Stimulated activated CD8-positive, alpha-beta memory T cell treated with anti-CD3 and anti-CD28 coated beads, Interleukin-7, amount 100 ng/mL, for 4 hours (primary cell): ENCODE data around the gene CYP4F8.
"Not testable (repeated sequence)": the region's sequence is repeated elsewhere in the genome, so short reads cannot be mapped to it uniquely, and the experiment has no call there.

Experiments used
- DNase-seq, 2 donors: peaks; one replicate each; pipeline ENCODE4 v3.0.0-alpha.2; 2020; ENCODE audit warnings: low read depth in 2 of 2

The CYP4F8 gene, protein sequence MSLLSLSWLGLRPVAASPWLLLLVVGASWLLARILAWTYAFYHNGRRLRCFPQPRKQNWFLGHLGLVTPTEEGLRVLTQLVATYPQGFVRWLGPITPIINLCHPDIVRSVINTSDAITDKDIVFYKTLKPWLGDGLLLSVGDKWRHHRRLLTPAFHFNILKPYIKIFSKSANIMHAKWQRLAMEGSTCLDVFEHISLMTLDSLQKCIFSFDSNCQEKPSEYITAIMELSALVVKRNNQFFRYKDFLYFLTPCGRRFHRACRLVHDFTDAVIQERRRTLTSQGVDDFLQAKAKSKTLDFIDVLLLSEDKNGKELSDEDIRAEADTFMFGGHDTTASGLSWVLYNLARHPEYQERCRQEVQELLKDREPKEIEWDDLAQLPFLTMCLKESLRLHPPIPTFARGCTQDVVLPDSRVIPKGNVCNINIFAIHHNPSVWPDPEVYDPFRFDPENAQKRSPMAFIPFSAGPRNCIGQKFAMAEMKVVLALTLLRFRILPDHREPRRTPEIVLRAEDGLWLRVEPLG

DNA sequence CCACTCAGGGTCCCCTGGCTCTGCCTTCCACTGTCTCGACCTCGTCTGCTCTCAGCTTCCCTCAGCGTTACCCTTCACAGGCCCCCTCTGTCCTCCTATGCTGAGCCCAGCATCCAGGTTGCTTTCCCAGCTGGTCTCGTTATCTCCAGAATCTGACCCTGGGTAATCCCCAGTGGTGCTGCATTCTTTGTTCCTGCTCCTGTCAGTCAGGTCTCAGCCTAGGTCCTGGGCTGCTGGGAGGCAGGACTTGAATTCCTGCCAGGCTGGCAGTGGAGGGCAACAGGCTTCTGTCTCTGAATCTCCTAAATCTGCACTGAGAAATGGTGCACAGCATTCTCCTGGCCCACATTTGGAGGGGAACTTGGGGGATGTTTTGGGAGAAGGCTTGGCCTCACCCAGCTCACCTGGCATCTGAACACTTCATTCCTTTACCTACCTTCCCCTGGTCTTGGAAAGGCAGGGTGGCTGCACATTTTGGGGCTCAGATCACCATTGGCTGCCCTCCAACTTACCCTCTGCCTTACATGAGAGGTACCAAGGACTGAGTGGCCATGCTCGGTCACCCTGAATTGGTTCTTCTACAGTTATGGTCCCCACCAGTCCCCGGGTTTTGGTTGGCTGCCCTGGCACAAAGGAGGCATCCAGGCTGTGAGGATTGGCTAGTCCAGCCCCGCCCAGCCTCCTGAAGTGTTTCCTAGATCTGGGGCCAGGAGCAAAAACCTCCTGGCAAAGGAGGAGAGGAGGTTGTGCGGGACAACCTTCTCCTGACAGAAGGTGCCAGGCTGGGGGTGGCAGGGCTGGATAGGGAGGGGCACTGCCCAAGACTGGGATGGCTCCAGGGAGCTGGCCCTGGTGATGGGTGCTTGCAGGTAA, at the start of gene CYP4F8:
Gene CYP4F8 (plus strand): TSS at position 712 of the 873 bp plus-strand sequence. CDS start 399 bp downstream, outside the sequence.
- no peak for DNase-seq

DNA sequence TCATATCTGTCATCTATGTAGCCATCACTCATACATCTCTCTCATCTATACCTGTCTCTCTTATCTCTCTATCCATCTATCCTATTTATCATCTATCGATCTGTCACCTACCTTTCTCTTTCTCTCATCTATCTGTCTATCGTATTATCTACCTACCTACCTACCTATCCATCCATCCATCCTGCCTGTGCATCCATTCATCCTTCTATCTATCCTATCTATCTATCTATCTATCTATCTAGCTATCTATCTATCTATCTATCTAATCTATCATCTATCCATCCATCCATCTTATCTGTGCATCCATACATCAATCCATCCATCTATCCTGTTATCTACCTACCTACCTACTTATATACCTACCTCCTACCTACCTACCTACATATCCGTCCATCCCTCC, 44.6 kb upstream of the CYP4F8 start:
- DNase-seq: no peak

DNA sequence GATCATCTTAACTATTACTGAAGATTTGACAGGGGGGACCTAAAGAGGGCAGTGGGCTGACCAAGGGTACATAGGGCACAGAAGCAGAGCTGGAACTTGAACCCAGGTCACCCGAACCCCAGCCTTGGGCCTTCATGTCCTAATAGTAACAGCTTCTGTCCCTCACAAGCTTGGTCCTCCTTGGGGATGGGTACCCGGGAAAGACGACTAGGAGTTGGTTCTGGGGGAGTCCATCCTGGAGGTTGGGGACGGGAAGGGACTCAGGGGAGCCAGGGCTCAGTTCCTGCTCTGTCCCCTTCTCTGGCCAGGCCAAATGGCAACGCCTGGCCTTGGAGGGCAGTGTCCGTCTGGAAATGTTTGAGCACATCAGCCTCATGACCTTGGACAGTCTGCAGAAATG, 39.6 kb upstream of the CYP4F8 start:
- DNase-seq: no peak

DNA sequence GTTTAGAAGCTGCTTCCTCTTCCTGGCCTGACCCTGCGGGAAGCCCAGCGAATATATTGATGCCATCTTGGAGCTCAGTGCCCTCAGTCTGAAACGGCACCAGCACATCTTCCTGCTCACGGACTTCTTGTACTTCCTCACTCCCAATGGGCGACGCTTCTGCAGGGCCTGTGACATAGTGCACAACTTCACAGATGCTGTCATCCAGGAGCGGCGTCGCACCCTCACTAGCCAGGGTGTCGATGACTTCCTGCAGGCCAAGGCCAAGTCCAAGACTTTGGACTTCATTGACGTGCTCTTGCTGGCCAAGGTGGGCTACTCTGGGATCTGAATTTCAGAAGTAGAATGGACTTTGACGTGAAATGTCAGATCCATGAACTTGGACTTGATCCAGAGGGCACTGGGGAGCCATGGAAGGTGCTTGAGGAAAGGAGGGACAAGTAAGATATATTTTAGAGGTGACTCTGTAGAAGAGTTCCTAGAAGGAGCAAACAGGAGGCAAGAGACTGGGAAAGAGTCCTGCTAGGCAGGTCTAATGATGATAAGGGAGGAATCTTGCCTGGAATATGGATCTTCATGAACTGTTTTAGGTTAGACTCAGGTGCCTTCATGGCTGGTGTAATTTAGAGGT, 38.4 kb upstream of the CYP4F8 start:
- no peak for DNase-seq

DNA sequence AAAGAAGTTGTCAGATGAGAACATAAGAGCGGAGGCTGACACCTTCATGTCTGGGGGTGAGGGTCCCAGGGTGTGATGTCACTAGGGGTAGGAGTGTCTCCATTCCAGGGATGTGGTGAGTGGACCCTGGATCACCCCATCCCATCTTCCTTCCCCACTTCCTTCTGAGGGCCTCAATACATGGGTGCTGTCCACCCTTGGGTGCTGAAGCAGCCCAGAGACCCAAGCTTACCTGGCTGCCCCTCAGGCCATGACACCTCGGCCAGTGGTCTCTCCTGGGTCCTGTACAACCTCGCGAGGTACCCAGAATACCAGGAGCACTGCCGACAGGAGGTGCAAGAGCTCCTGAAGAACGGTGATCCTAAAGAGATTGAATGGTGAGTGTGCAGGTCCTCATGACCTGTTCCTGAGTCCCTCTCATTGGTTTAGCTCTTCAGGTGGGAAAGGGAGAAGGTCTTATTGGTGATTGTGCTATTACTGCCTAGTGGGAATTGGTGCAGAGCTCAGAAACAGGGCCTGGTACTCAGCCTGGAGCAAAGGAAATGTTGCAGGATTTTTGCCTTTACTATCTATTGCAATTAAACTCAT, 37.7 kb upstream of the CYP4F8 start:
- no peak for DNase-seq

DNA sequence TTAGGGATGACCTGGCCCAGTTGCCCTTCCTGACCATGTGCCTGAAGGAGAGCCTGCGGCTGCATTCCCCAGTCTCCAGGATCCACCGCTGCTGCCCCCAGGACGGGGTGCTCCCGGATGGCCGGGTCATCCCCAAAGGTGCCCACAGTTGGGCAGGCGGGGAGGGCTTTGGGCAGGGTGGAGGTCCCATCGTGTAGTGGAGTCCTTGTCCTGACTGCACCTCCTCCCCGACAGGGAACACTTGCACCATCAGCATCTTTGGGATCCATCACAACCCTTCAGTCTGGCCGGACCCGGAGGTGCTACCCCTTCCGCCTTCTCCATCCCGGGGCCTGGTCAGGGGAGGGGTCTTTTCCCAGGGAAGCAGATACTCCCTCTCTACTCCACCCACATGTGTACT, 31.7 kb upstream of the CYP4F8 start:
- DNase-seq: no peak

DNA sequence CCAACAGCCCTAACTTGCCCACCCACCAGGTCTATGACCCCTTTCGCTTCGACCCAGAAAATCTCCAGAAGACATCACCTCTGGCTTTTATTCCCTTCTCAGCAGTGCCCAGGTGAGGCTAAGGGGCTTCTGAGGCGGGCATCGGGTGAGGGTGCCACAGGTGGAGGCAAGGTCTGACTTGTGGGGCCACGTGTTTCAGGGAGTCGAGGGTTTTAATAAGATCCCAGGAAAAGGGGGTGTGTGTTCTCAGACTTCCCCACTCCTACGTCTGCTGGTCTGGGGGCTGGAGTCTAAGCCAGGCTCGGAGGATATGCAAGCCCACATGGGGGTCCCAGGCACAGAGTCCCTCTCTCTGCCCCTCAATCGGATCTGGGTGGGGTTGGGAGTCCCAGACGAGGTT, 30.9 kb upstream of the CYP4F8 start:
- no peak for DNase-seq

DNA sequence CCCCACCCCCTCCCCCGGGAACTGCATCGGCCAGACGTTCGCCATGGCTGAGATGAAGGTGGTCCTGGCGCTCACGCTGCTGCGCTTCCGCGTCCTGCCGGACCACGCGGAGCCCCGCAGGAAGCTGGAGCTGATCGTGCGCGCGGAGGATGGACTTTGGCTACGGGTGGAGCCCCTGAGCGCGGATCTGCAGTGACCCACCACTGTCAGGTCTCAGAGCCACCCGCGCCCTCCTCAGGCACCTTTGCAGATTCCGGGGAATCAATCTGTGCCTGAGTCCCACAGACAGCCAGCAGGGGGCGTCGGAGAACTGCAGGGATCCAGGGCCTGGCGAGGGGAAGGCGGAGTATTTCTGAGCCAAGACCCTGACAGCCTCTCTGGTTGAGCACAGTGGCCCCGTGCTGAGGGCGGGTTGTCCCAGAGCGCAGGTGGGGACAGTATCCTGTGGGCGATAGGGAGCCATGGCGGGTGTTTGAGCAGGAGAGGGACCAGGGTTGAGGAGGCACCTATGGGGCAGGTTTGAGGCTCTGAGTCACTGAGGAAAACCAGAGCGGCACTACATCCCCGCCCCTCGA, 30.4 kb upstream of the CYP4F8 start:
- peak; percentile 66 to 75 for DNase-seq

DNA sequence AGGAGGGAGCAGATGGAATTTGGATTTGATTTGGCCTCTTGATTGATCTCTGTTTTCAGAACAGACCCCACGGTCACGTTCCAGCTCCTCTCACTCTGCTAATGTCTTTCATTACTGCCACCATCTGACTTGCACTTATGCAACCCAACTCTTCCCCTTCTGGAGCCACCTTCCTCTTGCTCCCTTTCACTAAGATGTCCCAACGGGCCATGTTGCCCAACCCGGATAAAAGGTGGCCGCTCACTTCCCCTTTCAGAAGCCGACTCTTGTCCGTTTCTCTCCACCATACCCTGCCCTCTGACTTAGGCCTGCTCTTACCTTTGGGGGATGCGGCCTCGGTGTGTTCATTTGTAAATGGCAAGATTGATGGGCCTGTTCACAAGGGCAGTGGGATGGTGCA, 27.4 kb upstream of the CYP4F8 start:
- DNase-seq: no peak

DNA sequence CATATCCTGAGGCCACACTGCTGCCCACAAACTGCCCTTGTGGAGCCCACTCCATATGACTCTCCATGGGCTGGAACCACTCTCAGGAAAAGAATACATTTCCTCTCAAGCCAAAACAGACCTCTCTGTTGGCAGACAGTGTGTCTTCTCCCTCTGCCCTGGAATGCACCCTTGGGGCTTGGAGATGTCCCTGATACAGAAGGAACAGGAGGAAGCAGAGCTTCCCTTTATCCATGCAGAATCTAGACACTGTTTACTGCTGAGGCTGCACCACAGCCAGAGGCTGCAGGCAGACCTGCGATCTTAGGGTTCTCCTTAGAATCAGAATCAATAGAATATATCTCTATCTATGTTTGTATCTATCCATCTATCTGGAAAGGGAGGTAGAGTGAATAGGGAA, 26.8 kb upstream of the CYP4F8 start:
- no peak for DNase-seq

DNA sequence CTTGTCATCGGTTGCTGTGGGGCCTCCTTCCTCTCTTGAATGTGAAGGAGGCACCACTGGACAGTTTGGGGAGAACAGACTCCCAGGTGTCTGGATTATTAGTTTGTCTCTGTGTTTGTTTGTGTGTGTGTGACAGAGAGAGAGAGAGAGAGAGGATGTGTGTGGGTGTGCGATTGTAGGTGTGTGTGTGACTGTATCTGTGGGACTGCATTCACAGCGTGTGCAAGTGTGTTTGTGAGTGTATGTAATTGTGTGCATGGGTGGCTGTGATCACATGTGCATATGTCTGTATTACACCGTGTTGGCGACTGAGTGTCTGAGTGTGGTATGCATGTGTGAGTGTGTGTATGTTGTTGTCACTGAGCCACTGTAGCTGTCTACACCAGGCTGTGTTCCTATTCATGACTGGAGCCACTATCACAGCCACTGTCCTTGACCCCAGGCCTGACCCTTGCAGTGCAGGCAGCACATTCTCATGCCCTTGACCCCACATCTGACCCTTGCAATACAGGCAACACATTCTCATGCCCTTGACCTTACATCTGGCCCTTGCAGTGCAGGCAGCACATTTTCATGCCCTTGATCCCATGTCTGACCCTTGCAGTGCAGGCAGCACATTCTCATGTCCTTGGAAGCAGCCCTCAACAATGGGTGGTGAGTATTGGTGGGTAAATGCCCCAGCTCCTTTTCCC, 25.1 kb upstream of the CYP4F8 start:
- no peak for DNase-seq

DNA sequence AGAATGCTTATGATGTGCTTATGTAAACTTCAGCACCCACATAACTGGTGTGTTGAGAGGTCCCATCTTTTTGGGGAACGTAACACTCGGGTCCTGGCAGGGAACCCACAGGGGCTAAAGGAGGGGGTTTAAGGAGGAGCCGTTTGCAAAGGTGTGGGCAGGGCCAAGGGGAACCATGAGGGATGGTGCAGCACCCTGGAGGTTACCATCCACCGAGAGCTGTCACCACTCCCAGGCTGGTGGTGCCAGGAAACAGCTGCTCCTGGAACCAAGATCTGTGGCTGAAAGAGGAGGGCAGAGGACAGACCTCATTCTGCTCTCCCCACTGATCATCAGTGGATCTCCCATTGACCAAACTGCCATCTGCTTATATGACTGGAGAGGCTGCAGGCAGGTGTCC, 23.2 kb upstream of the CYP4F8 start:
- DNase-seq: no peak

DNA sequence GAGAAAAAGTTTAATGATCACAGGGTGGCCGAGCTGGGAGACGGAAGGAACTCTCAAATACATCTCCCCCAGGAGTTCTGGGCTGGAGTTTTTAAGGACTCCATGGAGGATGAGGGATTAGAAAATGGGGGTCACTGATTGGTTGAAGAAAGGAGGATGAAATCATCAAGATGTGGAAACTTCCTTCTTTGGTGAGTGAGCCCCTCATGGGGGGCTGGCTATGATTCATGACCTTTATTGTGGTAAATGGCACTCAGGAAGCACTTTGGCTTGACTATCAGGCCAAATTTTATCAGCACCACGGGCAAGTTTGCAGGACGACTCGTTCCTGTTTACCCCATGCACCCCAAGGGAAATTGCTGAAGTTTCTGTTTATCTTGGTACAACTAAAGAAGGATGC, 22.5 kb upstream of the CYP4F8 start:
- DNase-seq: not testable (repeated sequence)

DNA sequence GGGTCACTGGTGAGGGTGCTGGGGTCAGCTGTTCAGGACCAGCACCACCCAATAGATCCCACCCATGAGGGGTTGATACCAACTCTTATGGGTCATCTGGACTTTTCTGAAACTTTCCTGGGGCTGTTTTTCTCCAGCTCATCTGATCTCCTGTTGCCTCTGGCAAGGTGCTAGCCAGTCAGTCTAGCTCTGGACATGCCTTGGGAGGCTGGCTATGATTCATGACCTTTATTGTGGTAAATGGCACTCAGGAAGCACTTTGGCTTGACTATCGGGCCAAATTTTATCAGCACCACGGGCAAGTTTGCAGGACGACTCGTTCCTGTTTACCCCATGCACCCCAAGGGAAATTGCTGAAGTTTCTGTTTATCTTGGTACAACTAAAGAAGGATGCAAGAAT, 21.3 kb upstream of the CYP4F8 start:
- DNase-seq: not testable (repeated sequence)

DNA sequence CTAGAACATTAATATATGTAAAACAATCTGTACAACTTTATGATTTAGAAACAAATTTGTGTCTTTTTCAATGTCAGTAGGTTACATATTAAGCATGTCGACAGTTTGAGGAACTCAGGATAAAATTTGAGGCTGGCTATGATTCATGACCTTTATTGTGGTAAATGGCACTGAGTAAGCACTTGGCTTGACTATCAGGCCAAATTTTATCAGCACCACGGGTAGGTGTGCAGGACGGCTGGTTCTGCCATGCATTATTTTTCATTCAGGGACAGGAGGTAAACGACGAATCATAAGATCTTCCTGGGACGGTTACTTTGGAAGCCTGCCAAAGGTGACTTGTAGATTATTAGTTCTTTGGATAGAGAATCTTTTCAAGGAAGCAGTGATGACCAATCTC, 19.9 kb upstream of the CYP4F8 start:
- no peak for DNase-seq

DNA sequence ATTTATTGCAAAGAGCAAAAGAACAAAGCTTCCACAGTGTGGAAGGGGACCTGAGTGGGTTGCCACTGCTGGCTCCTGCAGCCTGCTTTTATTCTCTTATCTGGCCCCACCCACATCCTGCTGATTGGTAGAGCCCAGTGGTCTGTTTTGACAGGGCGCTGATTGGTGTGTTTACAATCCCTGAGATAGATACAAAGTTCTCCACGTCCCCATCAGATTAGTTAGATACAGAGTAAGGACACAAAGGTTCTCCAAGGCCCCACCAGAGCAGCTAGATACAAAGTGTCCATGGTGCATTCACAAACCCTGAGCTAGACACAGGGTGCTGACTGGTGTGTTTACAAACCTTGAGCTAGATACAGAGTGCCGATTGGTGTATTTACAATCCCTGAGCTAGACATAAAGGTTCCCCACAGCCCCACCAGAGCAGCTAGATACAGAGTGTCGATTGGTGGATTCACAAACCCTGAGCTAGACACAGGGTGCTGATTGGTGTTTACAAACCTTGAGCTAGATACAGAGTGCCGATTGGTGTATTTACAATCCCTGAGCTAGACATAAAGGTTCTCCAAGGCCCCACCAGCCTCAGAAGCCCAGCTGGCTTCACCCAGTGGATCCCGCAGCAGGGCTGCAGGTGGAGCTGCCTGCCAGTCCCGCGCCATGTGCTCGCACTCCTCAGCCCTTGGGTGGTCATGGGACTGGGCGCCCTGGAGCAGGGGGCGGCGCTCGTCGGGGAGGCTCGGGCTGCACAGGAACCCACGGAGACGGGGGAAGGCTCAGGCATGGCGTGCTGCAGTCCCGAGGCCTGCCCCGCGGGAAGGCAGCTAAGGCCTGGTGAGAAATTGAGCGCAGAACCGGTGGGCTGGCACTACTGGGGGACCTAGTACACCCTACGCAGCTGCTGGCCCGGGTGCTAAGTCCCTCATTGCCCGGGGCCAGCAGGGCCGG, 6.8 kb upstream of the CYP4F8 start:
- DNase-seq: not testable (repeated sequence)

DNA sequence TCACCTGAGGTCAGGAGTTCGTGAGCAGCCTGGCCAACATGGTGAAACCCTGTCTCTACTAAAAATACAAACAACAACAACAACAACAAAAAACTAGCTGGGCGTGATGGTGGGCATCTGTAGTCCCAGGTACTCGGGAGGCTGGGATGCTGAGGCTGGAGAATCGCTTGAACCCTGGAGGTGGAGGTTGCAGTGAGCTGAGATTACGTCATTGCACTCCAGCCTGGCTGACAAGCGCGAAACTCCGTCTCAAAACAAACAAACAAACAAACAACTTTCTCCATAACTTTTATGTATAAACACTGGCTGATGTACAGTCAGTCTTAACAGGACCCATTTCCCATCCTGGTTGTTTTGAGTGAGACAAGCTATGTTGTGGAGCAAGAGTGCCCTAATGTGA, 5.8 kb upstream of the CYP4F8 start:
- no peak for DNase-seq

DNA sequence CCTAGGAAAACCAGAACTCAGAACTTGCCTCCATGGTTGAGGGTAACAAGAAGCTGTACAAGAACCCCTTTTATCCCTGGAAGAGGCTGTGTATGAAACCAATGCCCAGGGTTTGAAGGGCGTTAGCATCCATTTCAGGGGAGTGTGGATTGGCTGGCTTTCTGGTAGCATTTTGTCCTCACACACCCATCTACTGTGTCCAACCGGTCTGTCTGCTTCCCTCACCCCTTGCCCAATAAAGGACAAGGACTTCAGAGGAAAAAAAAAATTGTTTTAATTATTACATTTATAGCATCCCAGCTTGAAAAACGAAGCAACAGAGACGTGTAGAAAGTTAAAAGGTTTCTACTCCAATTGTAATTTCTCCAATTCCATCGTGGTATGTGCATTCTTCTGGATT, 2.7 kb upstream of the CYP4F8 start:
- DNase-seq: no peak

DNA sequence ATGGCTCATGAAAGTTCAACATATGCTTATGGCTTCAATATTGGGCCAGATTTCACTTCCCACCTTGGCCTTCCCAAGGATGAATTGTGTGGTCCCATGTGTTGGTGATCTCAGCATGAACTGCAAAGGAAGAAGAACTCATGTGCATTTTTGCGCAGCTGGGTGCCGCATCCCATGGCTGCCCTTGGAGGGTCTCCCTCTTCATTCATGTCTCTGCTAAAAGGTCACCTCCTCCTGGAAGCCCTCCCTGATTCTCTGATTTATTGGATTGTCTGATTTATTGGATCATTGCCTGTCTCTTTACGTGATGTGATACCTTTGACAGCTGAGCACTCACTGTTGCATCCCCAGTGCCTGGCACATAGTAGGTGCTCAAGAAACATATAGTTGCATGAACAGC, 1.7 kb upstream of the CYP4F8 start:
- DNase-seq: no peak

DNA sequence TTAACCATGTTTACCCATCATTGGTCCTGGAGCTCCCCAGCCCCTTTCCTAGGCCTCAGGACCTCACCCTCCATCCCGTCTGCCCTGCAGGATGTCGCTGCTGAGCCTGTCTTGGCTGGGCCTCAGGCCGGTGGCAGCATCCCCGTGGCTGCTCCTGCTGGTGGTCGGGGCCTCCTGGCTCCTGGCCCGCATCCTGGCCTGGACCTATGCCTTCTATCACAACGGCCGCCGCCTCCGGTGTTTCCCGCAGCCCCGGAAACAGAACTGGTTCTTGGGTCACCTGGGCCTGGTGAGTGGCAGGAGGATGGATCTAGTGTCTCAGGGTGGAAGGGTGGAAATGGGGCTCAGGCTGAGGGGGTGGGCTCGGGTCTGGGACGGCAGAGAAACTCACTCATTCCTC, 508 bp downstream of the CYP4F8 start:
- DNase-seq: no peak
